ENCODE results near the gene DNER.
"Not testable (repeated sequence)": the region's sequence is repeated elsewhere in the genome, so short reads cannot be mapped to it uniquely, and the experiment has no call there.

DNER gene

GRCh38 chr2:229616433-229616832 is 97.9 kb downstream of the DNER start:
- no peak for DNase-seq

DNA sequence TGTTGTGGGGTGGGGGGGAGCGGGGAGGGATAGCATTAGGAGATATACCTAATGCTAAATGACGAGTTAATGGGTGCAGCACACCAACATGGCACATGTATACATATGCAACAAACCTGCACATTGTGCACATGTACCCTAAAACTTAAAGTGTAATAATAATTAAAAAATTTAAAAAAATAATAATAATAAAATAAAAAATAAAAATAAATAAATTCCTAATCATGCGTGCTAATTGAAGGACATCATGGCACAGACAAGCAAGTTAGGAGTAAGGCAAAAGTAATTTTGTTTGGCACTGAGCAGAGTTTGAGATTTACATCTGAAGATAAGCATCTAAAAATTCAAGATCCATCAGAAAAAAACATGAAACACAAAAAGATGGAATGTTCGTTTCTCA is 100.3 kb downstream of the DNER start:
- DNase-seq = not testable (repeated sequence)

- DNase-seq = no peak
Measured at GRCh38 chr2:229612384-229612971, 101.9 kb downstream of the DNER start.

- DNase-seq = no peak
Measured at GRCh38 chr2:229611360-229611759, 103.0 kb downstream of the DNER start.

GRCh38 chr2:229610872-229611271 is 103.5 kb downstream of the DNER start:
- DNase-seq = no peak

DNA sequence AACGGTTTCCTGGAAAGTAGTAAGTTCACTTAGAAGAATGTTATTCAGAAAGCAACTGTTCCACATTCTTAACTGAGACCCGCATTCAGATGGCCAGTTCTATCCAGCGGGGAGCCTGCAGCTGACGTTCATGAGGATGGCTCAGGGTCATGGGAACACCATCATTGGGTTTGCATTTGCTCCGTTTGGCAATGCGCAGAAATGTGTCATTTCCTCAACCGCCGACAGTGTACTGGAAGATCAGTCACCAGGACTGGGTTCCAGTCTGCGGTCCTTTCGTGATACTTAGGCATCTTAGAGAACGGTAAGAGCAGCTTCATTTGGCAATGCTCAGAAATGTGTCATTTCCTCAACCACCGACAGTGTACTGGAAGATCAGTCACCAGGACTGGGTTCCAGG is 104.0 kb downstream of the DNER start:
- no peak for DNase-seq

- no peak for DNase-seq
Measured at GRCh38 chr2:229601936-229602335, 112.4 kb downstream of the DNER start.

DNA sequence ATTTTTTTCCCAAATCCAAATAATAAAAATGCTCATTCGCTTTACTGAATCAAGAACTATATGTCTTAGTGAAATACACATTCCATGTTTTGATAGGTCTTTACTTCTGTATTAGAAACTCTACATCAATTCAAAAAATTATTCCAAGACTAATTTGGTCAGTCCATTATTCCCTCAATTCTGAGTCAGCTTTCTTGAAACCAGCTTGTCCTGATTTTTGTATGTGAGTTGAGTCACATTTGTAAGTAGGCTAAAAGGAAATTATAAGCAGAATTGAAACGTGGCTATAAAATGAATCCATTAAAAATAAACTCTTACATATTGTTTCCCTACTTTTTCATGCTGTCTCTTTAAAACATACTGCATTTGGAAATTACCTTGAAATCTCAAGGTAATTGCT is 113.0 kb downstream of the DNER start:
- no peak for DNase-seq

DNA sequence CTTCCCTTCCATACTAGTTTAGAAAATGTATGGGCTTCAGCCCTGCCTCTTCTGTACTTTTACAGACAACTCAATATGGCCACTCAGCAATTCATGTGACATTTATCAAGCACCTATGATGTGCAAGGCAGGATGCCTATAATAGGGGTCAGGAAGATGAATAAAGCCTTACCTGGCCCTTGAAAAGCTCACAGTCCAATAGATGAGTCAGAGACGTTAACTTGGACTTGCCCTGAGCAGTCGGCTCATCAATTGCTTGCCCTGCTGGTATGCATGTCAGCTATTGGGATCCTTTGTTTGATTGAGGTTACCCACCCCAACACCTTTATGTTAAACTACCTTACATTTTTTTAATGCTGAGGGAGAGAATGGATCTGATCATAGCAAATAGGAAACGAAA is 116.1 kb downstream of the DNER start:
- DNase-seq = no peak

GRCh38 chr2:229596796-229597195 is 117.6 kb downstream of the DNER start:
- no peak for DNase-seq

DNA sequence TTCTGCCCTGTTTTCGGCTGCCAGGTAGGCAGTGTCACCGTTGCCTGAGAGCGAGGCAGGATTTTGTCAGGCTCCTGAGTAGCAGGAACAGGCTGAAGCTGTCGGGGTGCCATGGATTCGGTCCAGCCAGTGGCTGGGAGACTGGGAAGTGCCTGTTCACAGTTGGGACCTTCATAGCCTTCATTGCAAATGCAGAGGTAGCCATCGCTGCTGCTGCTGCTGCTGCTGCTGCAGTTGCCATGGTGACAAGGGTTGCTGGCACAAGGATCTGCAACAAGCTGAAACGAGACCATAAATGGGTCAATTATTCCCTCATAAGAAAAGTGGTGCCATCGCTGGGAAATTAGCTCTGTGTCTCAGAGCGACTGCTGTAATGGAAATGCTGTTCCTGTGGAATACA is 122.7 kb downstream of the DNER start:
- DNase-seq = no peak

DNA sequence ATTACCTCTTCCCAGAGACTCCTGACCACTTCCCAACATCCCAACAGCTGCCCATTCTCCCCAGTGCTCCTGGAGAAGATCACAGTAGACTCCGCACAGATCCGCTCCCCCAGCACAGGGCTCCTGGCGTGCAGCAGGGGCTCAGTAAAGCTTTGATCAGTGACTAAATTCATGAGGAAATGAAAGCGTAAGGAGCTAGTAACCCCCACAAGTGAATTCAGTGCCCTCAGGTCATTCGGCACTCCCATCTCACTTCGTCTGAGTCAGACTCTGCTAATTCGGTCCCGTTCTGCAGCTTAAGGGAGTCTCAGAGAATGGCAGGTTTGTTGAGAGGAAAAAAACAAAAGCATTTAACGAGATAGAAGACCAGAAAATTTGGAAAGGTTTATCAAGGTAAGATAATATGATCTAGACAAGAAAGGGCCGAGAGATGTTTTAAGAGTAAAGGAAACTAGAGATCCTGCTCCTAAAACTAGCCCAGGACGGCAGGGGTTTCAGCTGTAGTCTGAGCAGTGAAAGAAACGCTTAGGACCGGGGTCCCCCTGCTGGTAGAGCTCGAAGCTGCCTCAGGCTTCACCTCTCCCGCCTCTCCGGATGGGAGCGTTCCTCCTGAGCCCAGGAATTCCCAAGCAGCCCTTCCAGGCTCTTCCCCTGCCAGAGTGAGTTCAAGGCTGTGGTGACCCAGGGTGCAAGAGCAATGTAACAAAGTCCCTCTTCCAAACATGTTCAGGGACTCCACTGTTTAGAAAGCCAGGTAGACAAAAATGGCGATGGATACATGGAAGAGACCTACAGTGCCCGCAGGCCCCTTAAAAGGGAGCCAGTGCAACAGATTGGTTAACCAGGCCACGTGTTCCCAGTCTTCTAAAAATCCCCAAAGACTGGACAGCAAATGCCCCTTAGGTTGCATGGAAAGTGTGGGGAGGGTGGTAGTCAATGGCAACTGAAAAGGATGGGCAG is 127.3 kb downstream of the DNER start:
- DNase-seq = peak; percentile 34

DNA sequence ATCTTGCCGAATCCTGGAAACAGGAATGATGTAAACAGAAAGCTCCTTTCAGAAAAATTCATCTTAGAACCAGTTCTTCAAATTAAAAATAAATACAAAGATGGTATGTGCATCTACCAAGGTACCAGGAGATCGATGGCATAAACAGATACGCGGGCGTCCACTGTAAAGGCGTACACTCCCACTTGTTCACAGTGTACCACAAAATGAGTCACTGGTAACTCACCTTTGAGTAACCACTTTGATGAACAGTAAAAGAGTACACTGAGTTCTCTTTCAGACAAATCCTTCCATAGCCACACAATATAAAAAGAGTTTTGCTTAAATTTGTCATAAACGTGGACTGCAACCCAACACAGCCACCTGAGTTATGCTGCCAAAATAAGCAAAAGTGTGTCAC is 128.3 kb downstream of the DNER start:
- DNase-seq = no peak

- no peak for DNase-seq
Measured at GRCh38 chr2:229582151-229582550, 132.2 kb downstream of the DNER start.

DNA sequence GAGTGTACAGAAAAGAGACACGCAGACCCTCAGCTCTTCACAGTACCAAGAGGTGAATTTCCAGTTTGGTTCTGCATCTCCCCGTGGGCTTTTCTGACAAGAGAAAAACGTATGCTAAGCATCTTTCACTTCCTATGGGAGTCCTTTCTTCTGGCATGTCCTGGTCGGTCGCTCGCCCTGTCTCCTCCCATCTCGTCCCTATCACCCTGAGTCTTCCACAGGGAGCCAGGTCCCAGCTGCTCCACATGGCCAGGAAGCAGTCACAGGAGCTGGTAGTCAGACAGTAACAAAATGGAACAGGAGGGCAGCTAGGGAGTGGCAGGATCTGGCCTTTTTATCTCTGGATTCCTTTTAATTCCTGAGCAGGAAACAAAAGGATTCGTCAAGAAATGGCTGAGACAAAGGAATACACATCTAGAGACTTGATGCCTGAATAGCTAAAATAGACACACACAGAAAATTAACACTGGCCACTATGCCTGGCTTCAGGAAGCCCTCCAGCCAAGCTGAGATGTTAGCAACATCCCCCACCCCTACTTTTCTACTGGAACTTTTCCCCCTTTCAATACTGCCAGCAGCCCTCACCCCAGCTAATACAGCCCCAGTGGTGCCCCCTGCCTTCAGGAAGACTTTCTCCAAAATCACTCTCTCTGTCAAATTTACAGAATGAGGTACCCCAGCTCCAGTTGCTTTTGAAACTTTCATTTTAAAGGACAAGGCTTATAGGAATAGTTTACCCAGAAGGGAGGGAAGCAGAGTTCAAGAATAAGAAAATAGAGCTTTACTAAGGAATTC is 136.1 kb downstream of the DNER start:
- DNase-seq = no peak

DNA sequence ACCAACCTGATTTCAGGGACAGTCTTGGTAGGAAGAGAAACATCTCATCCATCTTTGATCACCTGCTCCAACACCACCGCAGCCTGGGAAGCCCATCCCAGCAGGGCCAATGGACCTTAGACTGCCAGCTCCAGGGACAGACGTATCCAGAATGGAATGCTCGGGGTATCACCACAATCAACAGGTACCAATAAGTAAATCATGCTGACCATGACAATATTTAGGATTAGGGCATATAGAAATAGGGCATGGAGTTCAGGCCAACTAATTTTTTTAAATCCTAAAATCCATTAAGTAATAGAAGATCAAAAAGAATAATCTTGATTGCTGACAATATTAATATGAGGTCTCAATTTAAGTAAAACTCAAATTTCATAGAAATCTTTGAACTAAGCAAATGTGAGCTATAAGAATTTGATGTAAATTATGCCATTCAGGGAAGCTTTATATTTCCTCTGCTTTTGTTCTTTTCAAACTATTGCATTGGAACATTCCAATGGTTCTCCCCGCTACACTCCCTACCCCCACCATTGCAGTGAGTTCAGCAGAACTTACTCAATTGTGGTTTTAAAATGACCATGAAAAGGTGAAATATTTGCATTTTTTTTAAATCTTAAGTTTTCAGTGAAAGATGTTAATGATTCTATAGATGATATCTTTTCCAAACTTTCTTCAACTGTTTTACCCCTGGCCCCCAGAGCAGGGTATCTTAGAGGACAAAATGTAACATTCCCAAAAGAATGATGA is 138.6 kb downstream of the DNER start:
- DNase-seq = no peak

- DNase-seq = no peak
Measured at GRCh38 chr2:229572507-229573271, 141.7 kb downstream of the DNER start.

- no peak for DNase-seq
Measured at GRCh38 chr2:229571243-229571642, 143.1 kb downstream of the DNER start.

GRCh38 chr2:229566370-229566769 is 148.0 kb downstream of the DNER start:
- no peak for DNase-seq

DNA sequence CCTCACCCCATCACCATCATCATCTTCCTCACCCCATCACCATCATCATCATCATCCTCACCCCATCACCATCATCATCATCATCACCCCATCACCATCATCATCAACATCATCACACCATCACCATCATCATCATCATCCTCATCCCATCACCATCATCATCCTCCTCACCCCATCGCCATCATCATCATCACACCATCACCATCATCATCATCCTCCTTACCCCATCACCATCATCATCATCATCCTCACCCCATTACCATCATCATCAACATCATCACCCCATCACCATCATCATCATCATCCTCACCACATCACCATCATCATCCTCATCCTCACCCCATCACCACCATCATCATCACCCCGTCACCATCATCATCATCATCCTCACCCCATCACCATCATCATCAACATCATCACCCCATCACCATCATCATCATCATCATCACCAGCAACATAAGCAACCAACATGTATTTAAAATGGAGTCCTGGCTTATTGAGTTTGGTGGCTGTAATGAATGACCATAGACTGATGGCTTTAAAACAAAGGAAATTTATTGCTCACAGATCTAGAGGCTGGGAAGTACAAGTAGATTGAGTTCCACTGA is 150.0 kb downstream of the DNER start:
- no peak for DNase-seq

- no peak for DNase-seq
Measured at GRCh38 chr2:229563388-229563787, 151.0 kb downstream of the DNER start.
